Neural cell (in vitro differentiated cells): ENCODE data around the gene AK3. TPM values are rescaled to one million over a fixed set of nuclear protein-coding genes. Genes with fewer than 3 reads are reported as not detected.

Experiments
- H2AFZ ChIP-seq: fragments of 200-600, 300-800 bp; sonication (generic), shearing (Covaris generic); 2 replicates; pipeline ENCODE4 v1.6.0; 2014; ENCODE audit warnings: low read depth, mild to moderate bottlenecking, antibody characterized with exemption, low read length, moderate library complexity
- H3F3A ChIP-seq: fragments of 200-600 bp; shearing (Covaris generic); 2 replicates; pipeline ENCODE4 v1.6.1; 2016; ENCODE audit warnings: mild to moderate bottlenecking, moderate library complexity, mixed read lengths, antibody characterized with exemption, low read length; ENCODE audit not compliant: insufficient read depth, poor library complexity, severe bottlenecking
- H3K27ac ChIP-seq: fragments of 200-600, 300-800 bp; sonication (generic), shearing (Covaris generic); 2 replicates; pipeline ENCODE4 v1.5.1; 2014; ENCODE audit warnings: mild to moderate bottlenecking, low read length, moderate library complexity
- H3K27me3 ChIP-seq: fragments of 300-800, 200-600 bp; sonication (generic), shearing (Covaris generic); 2 replicates; pipeline ENCODE4 v1.6.0; 2014; ENCODE audit warnings: mild to moderate bottlenecking, low read depth, low read length, moderate library complexity; ENCODE audit not compliant: insufficient read depth
- H3K36me3 ChIP-seq: fragments of 300-800, 200-600 bp; sonication (generic), shearing (Covaris generic); 2 replicates; pipeline ENCODE4 v1.5.1; 2014; ENCODE audit warnings: mild to moderate bottlenecking, antibody characterized with exemption, low read length, moderate library complexity; ENCODE audit not compliant: insufficient read depth
- H3K4me2 ChIP-seq: fragments of 300-800, 200-600 bp; sonication (generic), shearing (Covaris generic); 2 replicates; pipeline ENCODE4 v1.6.0; 2014; ENCODE audit warnings: mild to moderate bottlenecking, low read length
- H3K4me3 ChIP-seq: fragments of 300-800, 200-600 bp; sonication (generic), shearing (Covaris generic); 2 replicates; pipeline ENCODE4 v1.5.1; 2014; ENCODE audit warnings: mild to moderate bottlenecking, low read length, moderate library complexity
- H3K79me2 ChIP-seq: fragments of 200-600 bp; shearing (Covaris generic); replicated peaks from 2 replicates; pipeline ENCODE4 v1.6.0; 2014; ENCODE audit warnings: mild to moderate bottlenecking, low read length, moderate library complexity; ENCODE audit not compliant: insufficient read depth
- H3K9ac ChIP-seq: fragments of 300-800, 200-600 bp; sonication (generic), shearing (Covaris generic); 2 replicates; pipeline ENCODE4 v1.6.1; 2016; ENCODE audit warnings: mild to moderate bottlenecking, low read length, mixed read lengths
- H3K9me2 ChIP-seq: fragments of 200-600 bp; shearing (Covaris generic); 2 replicates; pipeline ENCODE4 v1.6.1; 2016; ENCODE audit warnings: mild to moderate bottlenecking, low read length, mixed read lengths; ENCODE audit not compliant: insufficient read depth
- H3K9me3 ChIP-seq: fragments of 200-600, 300-800 bp; sonication (generic), shearing (Covaris generic); 2 replicates; pipeline ENCODE4 v1.6.1; 2016; ENCODE audit warnings: mild to moderate bottlenecking, mixed run types, low read length, moderate library complexity, mixed read lengths
- H4K20me1 ChIP-seq: fragments of 200-600 bp; shearing (Covaris generic); 2 replicates; pipeline ENCODE4 v1.6.1; 2016; ENCODE audit warnings: mild to moderate bottlenecking, mixed run types; ENCODE audit not compliant: insufficient read depth
- CTCF ChIP-seq: fragments of 450-650 bp; IDR thresholded peaks from 2 replicates; pipeline ENCODE4 v1.5.1; 2014; ENCODE audit warnings: antibody characterized with exemption, mild to moderate bottlenecking, moderate library complexity; ENCODE audit not compliant: poor library complexity, severe bottlenecking
- EP300 ChIP-seq: fragments of 450-650 bp; conservative IDR thresholded peaks from 2 replicates; pipeline ENCODE4 v1.6.1; 2014; ENCODE audit warnings: antibody characterized with exemption, mild to moderate bottlenecking, moderate library complexity; ENCODE audit not compliant: poor library complexity, severe bottlenecking
- EZH2 ChIP-seq: fragments of 200-600, 300-800 bp; shearing (Covaris generic), sonication (generic); IDR thresholded peaks from 2 replicates; pipeline ENCODE4 v1.6.1; 2014; ENCODE audit warnings: antibody characterized with exemption, low read length, borderline replicate concordance, mild to moderate bottlenecking; ENCODE audit not compliant: insufficient read depth, poor library complexity, severe bottlenecking
- MXI1 ChIP-seq: fragments of 450-650 bp; conservative IDR thresholded peaks from 2 replicates; pipeline ENCODE4 v1.6.1; 2014; ENCODE audit warnings: antibody characterized with exemption, mild to moderate bottlenecking; ENCODE audit not compliant: poor library complexity, severe bottlenecking
- POLR2AphosphoS5 ChIP-seq: IDR thresholded peaks from 2 replicates; pipeline ENCODE4 v1.6.1; 2012
- RAD21 ChIP-seq: fragments of 450-650 bp; conservative IDR thresholded peaks from 2 replicates; pipeline ENCODE4 v1.6.1; 2014; ENCODE audit warnings: antibody characterized with exemption, mild to moderate bottlenecking, moderate library complexity
- SMC3 ChIP-seq: fragments of 450-650 bp; conservative IDR thresholded peaks from 2 replicates; pipeline ENCODE4 v1.6.1; 2014; ENCODE audit warnings: antibody characterized with exemption, mild to moderate bottlenecking, moderate library complexity; ENCODE audit not compliant: poor library complexity
- TAF1 ChIP-seq: IDR thresholded peaks from 2 replicates; pipeline ENCODE4 v1.6.1; 2012; ENCODE audit warnings: low read depth
- polyA plus RNA-seq: library from polyadenylated mRNA; depleted of rRNA; stranded (reverse); fragments of >200 nt; gene quantifications from 2 replicates; pipeline ENCODE4 v1.2.3, GENCODE V29; 2014
- TF ChIP-seq, protein P1 (sequence below): IDR thresholded peaks from 2 replicates; pipeline ENCODE4 v1.6.1; 2012; ENCODE audit warnings: borderline replicate concordance

AK3 gene
- polyA plus RNA-seq, 1 donor from 2014 or later: 73.7 TPM

GRCh38 chr9:4746278-4747030 is 5.5 kb upstream of the AK3 start:
- Histone ChIP-seq H3F3A (no peaks in the 10 kb centered on the region), H4K20me1 (no peaks in the 10 kb centered on the region), H3K9me2 (no peaks in the 10 kb centered on the region), H3K27me3 (no peaks in the 10 kb centered on the region), H3K27ac (no peak overlapping the region), H2AFZ (no peak overlapping the region), H3K9me3 (no peaks in the 10 kb centered on the region), H3K4me3 (no peak overlapping the region), H3K4me2 (no peak overlapping the region), H3K79me2 (no peaks in the 10 kb centered on the region), H3K36me3 (no peaks in the 10 kb centered on the region), H3K9ac (no peak overlapping the region)
- TF ChIP-seq TAF1 (no peak), MXI1 (no peak), EP300 (no peak), CTCF (no peak), SMC3 (no peak), EZH2 (no peak), RAD21 (no peak), POLR2AphosphoS5 (no peak)
- TF ChIP-seq, protein P1, sequence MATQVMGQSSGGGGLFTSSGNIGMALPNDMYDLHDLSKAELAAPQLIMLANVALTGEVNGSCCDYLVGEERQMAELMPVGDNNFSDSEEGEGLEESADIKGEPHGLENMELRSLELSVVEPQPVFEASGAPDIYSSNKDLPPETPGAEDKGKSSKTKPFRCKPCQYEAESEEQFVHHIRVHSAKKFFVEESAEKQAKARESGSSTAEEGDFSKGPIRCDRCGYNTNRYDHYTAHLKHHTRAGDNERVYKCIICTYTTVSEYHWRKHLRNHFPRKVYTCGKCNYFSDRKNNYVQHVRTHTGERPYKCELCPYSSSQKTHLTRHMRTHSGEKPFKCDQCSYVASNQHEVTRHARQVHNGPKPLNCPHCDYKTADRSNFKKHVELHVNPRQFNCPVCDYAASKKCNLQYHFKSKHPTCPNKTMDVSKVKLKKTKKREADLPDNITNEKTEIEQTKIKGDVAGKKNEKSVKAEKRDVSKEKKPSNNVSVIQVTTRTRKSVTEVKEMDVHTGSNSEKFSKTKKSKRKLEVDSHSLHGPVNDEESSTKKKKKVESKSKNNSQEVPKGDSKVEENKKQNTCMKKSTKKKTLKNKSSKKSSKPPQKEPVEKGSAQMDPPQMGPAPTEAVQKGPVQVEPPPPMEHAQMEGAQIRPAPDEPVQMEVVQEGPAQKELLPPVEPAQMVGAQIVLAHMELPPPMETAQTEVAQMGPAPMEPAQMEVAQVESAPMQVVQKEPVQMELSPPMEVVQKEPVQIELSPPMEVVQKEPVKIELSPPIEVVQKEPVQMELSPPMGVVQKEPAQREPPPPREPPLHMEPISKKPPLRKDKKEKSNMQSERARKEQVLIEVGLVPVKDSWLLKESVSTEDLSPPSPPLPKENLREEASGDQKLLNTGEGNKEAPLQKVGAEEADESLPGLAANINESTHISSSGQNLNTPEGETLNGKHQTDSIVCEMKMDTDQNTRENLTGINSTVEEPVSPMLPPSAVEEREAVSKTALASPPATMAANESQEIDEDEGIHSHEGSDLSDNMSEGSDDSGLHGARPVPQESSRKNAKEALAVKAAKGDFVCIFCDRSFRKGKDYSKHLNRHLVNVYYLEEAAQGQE: no peak

DNA sequence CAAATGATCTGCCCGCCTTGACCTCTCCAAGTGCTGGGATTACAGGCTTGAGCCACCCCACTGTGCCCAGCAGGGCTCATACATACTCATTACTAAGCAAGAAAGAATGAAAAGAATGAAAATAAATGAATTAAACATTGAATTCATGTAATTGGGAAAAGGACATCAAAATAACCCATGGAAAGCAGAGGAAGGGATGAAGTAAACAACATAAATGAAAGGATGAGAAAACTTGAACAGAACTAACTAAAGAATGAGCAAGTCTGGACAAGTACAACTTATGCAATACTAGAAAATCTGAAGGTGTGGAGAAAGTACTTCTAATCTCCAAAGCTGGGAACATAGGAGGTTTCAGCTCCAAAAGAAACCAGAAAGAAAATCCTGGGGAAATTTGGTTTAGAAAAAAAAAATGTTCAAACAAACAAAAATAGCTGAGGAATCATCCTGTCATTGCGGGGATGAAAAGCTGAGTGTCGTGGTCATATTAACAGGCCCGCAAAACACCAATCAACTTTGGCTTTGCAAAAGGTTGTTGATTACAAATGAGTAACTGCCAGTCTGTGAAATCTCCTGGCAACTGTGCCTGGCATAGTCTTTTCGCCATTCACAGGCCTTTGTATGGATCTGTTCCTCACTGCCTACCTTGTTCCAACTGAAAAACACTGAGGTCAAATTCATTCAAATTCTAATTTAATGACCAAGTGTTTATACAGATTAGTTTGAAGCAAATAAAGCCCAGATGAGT is 2.3 kb upstream of the AK3 start:
- Histone ChIP-seq H3K27ac (no peak overlapping the region), H3K9ac (no peak overlapping the region), H2AFZ (no peak overlapping the region), H4K20me1 (no peaks in the 10 kb centered on the region), H3K79me2 (peaks cover 19% of the 10 kb centered on the region), H3K36me3 (no peaks in the 10 kb centered on the region), H3K27me3 (no peaks in the 10 kb centered on the region), H3K4me3 (no peak overlapping the region), H3F3A (no peaks in the 10 kb centered on the region), H3K9me2 (no peaks in the 10 kb centered on the region), H3K4me2 (no peak overlapping the region), H3K9me3 (no peaks in the 10 kb centered on the region)
- no peak for TF ChIP-seq MXI1
- TF ChIP-seq, protein P1: no peak
- no peak for TF ChIP-seq EZH2
- TF ChIP-seq EP300: no peak
- no peak for TF ChIP-seq SMC3
- TF ChIP-seq RAD21: no peak
- TF ChIP-seq CTCF: no peak
- no peak for TF ChIP-seq TAF1
- TF ChIP-seq POLR2AphosphoS5: no peak
